Measurements from ENCODE around the gene KLK13. TPM values are rescaled to one million over a fixed set of nuclear protein-coding genes. Genes with fewer than 3 reads are reported as not detected.
A peak's percentile ranks its signal among the peaks of the same experiment; 100 is the strongest.

The KLK13 gene, protein sequence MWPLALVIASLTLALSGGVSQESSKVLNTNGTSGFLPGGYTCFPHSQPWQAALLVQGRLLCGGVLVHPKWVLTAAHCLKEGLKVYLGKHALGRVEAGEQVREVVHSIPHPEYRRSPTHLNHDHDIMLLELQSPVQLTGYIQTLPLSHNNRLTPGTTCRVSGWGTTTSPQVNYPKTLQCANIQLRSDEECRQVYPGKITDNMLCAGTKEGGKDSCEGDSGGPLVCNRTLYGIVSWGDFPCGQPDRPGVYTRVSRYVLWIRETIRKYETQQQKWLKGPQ
- not detected for total RNA-seq

DNA sequence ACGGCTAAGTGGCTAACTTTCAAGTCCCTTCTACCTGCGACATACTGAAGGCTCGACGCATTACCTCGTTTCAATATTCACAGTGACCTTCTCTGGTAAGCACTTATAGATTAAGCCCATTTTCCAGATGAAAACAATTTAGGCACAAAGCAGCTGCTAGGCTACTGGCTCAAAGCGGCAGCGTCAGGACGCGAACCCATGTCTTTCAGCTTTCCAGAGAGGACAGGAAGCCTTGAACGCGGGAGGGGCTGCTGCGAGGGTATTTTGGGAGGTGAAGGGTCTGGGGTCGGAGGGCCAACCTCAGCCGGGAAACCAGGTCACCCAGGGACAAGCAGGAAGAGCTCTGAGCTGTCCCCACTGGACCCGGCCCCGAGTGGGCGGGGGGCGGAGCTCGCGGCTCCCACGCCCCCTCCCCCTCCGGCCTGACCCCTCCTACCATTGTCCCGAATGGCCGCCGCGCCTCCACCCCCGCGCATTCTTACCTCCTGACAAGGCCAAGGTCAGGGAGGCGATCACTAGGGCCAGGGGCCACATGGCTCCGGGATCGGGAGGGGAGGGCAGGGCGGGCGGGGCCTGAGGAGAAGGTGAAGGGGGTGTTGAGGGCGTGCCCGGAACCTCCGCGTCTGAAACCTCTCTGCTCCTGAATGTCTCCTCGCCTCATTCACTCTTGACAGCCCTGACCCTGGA lies at the start of gene KLK13:
TSS of gene KLK13 (minus strand) at position 559 of the 687 bp plus-strand sequence. CDS start at position 534, 25 bp downstream.
- Mint-ChIP-seq H3K27ac (no peak within 1 kb of the TSS), H3K9me3 (peaks cover 0 to 9% of the 10 kb centered on the region in 2 donors), H3K36me3 (no peaks in the 10 kb centered on the region)
- DNase-seq (ENCODE audit: low spot score in 2 of 2): no peak
- peak; percentile 18 to 54 for ATAC-seq

GRCh38 chr19:51114087-51114729 lies 49.3 kb upstream of the KLK13 start:
- no peaks in the 10 kb centered on the region for H3K9me3 Mint-ChIP-seq
- no peaks in the 10 kb centered on the region for H3K36me3 Mint-ChIP-seq
- peak; percentile 92 to 96 for ATAC-seq
- peak overlapping the region in 1 of 2 donors; percentile 91 for H3K27ac Mint-ChIP-seq
- peak in 1 of 2 donors; percentile 39 for DNase-seq (ENCODE audit: low spot score in 2 of 2)

DNA sequence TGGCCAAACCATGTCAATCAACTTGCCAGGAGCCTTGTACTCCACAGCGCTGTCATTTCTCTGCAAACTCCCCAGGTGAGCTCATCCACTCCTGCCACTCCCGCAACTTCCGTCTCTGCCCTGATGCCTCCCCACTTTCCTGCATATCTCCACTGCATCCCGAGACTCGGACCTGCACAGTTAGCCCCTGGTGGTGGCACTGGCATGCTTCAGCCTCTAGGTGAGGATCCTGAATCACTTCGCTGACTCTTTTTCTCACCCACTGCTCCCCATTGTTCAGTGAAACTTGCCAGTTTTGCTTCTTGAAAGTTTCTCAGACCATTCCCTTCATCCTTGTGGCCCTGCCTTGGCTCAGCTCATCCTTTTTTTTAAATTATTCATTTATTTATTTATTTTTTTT lies 46.7 kb upstream of the KLK13 start:
- ATAC-seq: no peak
- Mint-ChIP-seq H3K9me3 (no peaks in the 10 kb centered on the region), H3K27ac (no peak overlapping the region), H3K36me3 (peaks cover 9 to 12% of the 10 kb centered on the region in 2 donors)
- no peak for DNase-seq (ENCODE audit: low spot score in 2 of 2)

DNA sequence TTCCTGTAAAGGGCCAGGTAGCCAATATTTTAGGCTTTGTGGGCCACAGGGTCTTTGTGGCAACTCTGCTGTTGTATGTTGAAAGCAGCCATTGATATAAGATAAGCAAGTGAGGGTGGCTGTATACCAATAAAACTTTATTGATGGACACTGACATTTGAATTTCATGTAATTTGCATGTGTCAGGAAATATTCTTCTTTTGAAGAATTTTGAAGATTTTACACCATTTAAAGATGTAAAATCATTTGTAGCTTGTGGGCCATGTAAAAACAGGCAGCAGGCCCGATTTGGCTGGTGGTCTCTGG lies 45.7 kb upstream of the KLK13 start:
- no peak overlapping the region for H3K27ac Mint-ChIP-seq
- H3K9me3 Mint-ChIP-seq: no peaks in the 10 kb centered on the region
- H3K36me3 Mint-ChIP-seq: peaks cover 9 to 12% of the 10 kb centered on the region in 2 donors
- DNase-seq (ENCODE audit: low spot score in 2 of 2) (no peak), ATAC-seq (no peak)

GRCh38 chr19:51108805-51109146 lies 43.9 kb upstream of the KLK13 start:
- Mint-ChIP-seq H3K9me3 (no peaks in the 10 kb centered on the region), H3K36me3 (peaks cover 9 to 12% of the 10 kb centered on the region in 2 donors), H3K27ac (peak overlapping the region; percentile 91 to 97)
- DNase-seq (ENCODE audit: low spot score in 2 of 2): no peak
- ATAC-seq: peak; percentile 21 to 46

DNA sequence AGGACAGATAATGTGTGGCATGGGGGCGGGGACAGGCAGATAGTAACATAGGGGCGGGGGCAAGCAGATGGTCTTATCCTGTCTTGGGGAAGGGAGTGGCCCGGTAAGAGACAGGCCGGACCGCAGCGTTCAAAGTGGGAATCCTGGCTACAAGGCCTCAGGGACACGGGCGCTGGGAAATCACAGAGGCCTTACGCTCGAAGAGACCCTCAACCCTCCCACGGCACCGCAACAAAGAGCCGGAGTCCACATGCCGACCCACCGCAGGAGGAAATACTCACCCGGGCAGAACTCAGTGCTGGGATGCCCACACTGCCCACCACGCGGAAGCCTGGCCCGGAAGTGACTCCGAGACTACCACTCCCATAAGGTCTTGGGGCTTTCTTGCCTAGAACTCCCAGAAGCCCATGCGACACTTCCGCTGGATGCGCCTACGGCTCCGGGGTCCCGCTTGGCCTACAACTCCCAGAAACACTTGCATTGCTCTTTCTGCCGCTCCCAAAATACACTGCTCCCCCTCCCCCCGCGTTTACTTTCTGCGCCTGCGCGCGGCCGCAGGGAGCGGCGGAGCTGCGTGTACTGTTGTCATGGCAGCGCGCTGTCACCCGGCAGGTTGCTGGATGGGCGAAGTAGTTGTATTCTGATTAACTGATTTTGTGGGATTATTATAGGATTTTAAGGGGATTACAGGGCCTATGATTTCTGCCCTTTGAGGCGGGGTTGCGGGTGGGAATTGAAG lies 43.3 kb upstream of the KLK13 start, which contains the start of gene CTU1:
TSS of gene CTU1 (minus strand) at position 344 of the 739 bp plus-strand sequence. CDS start 3,840 bp downstream, outside the sequence.
- DNase-seq (ENCODE audit: low spot score in 2 of 2): peak; percentile 95 to 98
- no peaks in the 10 kb centered on the region for H3K9me3 Mint-ChIP-seq
- peak within 1 kb of the TSS; percentile 91 to 97 for H3K27ac Mint-ChIP-seq
- peak; percentile 98 to 99 for ATAC-seq
- peaks cover 9 to 12% of the 10 kb centered on the region in 2 donors for H3K36me3 Mint-ChIP-seq

DNA sequence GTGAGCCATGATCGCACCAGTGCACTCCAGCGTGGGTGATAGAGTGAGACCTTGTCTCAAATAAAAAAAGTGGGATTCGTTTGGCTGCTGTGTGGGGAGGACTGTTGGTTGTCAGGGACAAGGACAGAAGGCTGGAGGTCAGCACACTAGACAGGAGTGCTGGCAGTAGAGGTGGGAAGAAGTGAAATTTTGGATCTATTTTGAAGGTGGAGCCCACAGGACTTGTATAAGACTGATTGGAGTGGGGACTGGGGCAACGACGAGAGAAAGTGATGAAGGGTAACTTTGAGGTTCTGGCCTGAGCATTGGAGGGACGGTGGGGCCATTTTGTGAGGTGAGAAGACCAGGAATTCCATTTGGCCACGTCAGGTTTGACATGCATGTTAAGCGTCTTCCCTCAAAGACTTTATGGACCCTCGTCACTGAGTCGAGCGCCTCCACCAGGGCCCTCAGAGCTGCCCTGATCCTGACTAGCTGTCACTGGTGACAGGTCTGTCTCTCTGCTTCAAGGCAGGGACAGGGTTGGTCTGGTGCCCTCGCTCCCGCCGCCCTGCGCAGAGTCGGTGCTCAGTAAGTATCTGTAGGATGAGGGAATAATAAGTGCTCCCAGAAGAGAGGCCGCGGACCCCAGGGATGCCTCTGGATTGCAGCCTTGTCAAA lies 42.6 kb upstream of the KLK13 start:
- H3K9me3 Mint-ChIP-seq: no peaks in the 10 kb centered on the region
- peak overlapping the region; percentile 91 to 97 for H3K27ac Mint-ChIP-seq
- peaks cover 12 to 14% of the 10 kb centered on the region in 2 donors for H3K36me3 Mint-ChIP-seq
- peak in 1 of 2 donors; percentile 29 for DNase-seq (ENCODE audit: low spot score in 2 of 2)
- ATAC-seq: peak in 1 of 2 donors; percentile 5

GRCh38 chr19:51103926-51104341 lies 39.0 kb upstream of the KLK13 start:
- Mint-ChIP-seq H3K9me3 (no peaks in the 10 kb centered on the region), H3K27ac (peak overlapping the region in 1 of 2 donors; percentile 27), H3K36me3 (peaks cover 12 to 16% of the 10 kb centered on the region in 2 donors)
- ATAC-seq: no peak
- no peak for DNase-seq (ENCODE audit: low spot score in 2 of 2)

DNA sequence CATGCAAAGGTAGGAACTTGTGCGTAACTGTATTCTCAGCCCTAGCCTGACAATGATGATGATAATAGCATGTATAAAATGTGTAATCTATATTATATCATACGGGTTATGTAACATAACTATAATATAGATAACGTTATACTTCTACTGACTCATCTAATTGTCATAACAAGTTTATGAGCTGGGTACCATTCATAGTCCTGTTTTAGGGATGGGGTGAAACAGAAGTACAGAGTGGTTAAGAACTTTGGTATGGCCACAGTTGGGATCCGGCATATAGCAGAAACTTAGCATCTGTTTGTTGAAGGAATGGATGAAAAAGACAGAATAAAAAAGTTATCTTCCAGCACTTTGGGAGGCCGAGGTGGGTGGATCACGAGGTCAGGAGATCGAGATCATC lies 38.1 kb upstream of the KLK13 start:
- peaks cover 12 to 16% of the 10 kb centered on the region in 2 donors for H3K36me3 Mint-ChIP-seq
- H3K27ac Mint-ChIP-seq: peak overlapping the region in 1 of 2 donors; percentile 32
- DNase-seq (ENCODE audit: low spot score in 2 of 2) (no peak), ATAC-seq (no peak)
- H3K9me3 Mint-ChIP-seq: no peaks in the 10 kb centered on the region

DNA sequence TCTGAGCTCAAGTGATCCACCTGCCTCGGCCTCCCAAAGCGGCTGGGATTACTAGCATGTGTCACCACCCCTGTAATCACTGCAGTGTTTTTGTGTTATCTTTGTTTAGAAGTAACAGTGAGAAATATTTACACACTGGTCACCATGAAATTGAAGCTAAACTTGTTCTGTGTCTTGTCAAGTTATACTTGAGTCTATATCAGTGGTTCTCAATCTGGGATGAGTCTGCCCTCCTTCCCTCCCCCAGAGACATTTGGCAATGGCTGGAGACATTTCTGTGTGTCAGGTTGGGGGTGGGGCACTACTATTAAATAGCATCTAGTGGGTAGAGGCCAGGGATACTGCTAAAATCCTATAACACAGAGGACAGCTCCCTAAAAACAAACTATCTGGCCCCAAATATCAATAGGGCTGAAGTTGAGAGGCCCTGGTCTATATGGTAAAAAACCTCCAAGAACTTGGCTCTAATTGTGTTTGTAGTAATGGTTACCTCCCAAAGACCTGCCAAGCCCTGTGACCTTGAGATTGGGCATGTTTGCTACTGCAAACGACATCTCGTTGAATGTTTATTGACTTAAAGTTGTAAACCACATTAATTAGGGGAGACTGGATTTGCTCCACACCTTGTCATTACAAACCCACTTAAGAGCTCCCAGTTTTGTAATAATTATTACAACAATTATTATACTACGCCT lies 36.4 kb upstream of the KLK13 start:
- DNase-seq (ENCODE audit: low spot score in 2 of 2) (no peak), ATAC-seq (no peak)
- Mint-ChIP-seq H3K9me3 (no peaks in the 10 kb centered on the region), H3K36me3 (peaks cover 6 to 12% of the 10 kb centered on the region in 2 donors), H3K27ac (peak overlapping the region in 1 of 2 donors; percentile 65)

DNA sequence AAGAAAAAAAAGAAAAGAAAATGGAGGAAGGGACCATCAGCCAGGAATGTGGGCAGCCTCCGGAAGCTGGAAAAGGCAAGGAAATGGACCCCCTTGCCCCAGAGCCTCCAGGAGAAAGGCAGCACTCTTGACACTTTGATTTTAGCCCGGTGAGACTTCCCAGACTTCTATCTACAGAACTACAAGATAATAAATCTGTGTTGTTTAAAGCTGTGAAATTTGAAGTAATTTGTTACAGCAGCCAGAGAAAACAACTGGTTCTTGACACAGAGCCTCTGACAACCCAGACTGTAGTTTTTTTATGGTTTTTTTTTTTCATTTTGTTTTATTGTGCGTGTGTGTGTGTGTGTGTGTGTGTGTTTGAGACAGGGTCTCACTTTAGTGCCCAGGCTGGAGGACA lies 35.7 kb upstream of the KLK13 start:
- H3K36me3 Mint-ChIP-seq: peaks cover 6 to 12% of the 10 kb centered on the region in 2 donors
- ATAC-seq: no peak
- peak overlapping the region in 1 of 2 donors; percentile 87 for H3K27ac Mint-ChIP-seq

GRCh38 chr19:51099047-51099382 lies 34.1 kb upstream of the KLK13 start:
- DNase-seq (ENCODE audit: low spot score in 2 of 2) (no peak), ATAC-seq (no peak)
- H3K36me3 Mint-ChIP-seq: peaks cover 6 to 12% of the 10 kb centered on the region in 2 donors
- no peaks in the 10 kb centered on the region for H3K9me3 Mint-ChIP-seq
- H3K27ac Mint-ChIP-seq: peak overlapping the region in 1 of 2 donors; percentile 74

More for the DNA sequence above, 35.7 kb upstream of the KLK13 start:
- DNase-seq (ENCODE audit: low spot score in 2 of 2): no peak
- no peaks in the 10 kb centered on the region for H3K9me3 Mint-ChIP-seq

DNA sequence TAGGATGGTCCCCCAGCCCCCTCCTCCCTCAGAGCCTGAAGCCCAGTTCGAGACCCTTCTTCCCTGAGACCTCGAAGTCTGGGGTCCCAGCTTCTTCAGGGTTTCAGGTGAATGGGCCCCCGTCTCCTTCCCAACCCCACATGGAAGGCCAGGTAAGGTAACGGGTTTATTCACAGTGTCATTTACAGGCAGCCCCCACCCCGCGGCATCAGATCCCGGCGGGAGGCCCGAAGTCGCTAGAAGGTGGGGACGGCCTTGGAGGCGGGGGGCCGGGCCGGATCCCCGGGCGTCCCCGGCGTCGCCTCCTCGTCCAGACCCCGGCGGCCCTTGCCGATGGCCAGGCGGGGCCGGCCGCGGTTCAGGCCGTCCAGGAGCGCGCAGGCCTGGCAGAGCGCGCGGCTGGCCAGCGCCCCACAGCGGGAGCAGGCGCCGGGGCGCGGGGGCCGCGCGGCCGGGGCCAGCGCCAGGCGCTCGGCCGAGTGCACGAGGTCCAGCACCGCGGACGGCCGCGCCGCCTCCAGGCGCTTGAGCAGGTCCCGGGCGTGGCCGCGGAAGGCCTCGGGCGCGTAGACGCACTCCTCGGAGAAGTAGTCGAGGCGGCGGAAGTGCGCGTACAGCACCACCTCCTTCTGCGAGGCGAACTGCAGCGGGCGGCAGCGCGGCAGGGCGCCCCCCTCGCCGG lies 33.6 kb upstream of the KLK13 start:
- DNase-seq (ENCODE audit: low spot score in 2 of 2) (no peak), ATAC-seq (peak; percentile 60 to 73)
- peaks cover 6 to 12% of the 10 kb centered on the region in 2 donors for H3K36me3 Mint-ChIP-seq
- H3K27ac Mint-ChIP-seq: no peak overlapping the region
- no peaks in the 10 kb centered on the region for H3K9me3 Mint-ChIP-seq

GRCh38 chr19:51097796-51098195 lies 32.9 kb upstream of the KLK13 start:
- H3K27ac Mint-ChIP-seq: no peak overlapping the region
- H3K9me3 Mint-ChIP-seq: no peaks in the 10 kb centered on the region
- no peak for ATAC-seq
- DNase-seq (ENCODE audit: low spot score in 2 of 2): no peak
- peaks cover 6 to 10% of the 10 kb centered on the region in 2 donors for H3K36me3 Mint-ChIP-seq

DNA sequence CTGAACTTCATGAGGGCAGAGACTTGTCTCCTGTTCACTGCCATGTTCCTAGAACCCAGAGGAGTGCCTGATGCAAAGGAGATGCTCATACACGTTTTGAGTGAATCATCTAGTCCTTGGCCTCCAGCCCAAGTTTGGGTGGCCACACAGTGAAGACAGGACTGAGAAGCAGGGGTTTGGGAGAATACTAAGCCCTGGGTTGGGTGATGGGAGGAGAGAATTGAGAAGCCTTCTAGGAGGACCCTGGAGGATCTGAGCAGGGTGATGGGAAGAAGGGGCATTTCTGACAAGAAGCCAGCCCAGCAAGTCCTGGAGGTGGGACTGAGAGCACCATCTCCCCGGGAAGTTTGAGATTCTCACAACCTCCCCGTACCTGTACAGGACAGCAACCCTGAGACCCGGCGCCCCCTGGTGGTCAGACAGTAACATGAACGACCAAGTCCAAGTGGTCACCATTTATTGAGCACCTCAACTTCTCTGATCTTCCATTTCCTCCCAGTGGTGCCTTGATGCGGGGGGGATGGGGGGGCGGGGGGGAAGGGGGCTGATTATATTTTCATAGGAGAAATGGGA lies 32.4 kb upstream of the KLK13 start:
- H3K27ac Mint-ChIP-seq: peak overlapping the region; percentile 9 to 10
- H3K9me3 Mint-ChIP-seq: no peaks in the 10 kb centered on the region
- H3K36me3 Mint-ChIP-seq: peaks cover 6% of the 10 kb centered on the region in 2 donors
- ATAC-seq (peak; percentile 64 to 72), DNase-seq (ENCODE audit: low spot score in 2 of 2) (peak in 1 of 2 donors; percentile 79)
